D721Med (cell line): ENCODE data around the gene STYXL2.
A peak's percentile ranks its signal among the peaks of the same experiment; 100 is the strongest.

Source experiments
- DNase-seq: peaks from one replicate; pipeline ENCODE4 v3.0.0; 2011; ENCODE audit warnings: low spot score; ENCODE audit not compliant: insufficient read length
- FAIRE-seq: peaks from 2 replicates; lab custom pipeline; 2011; peaks lifted over from hg19 to GRCh38; lab: Jason Lieb, UNC
- CTCF ChIP-seq: IDR thresholded peaks from 2 replicates; pipeline ENCODE4 v1.5.1; 2012; ENCODE audit warnings: mild to moderate bottlenecking, control low read depth; ENCODE audit not compliant: insufficient read depth; ENCODE audit errors: missing control alignments

Gene STYXL2

GRCh38 chr1:167057241-167057688, 36.6 kb upstream of the STYXL2 start:
- TF ChIP-seq CTCF = peak; percentile 92
- FAIRE-seq = no peak
- DNase-seq = no peak

GRCh38 chr1:167059045-167059808, 34.6 kb upstream of the STYXL2 start:
- FAIRE-seq = peak; percentile 53
- peak; percentile 99 for TF ChIP-seq CTCF
- peak; percentile 67 for DNase-seq

GRCh38 chr1:167059809-167060107, 34.1 kb upstream of the STYXL2 start:
- DNase-seq = no peak
- no peak for TF ChIP-seq CTCF
- FAIRE-seq = no peak

- FAIRE-seq (no peak), DNase-seq (peak; percentile 1)
- no peak for TF ChIP-seq CTCF
Observed at GRCh38 chr1:167060141-167061072, 33.5 kb upstream of the STYXL2 start.

- DNase-seq (no peak), FAIRE-seq (no peak)
- TF ChIP-seq CTCF = no peak
Observed at GRCh38 chr1:167061073-167061464, 32.8 kb upstream of the STYXL2 start.

GRCh38 chr1:167064621-167065020, 29.3 kb upstream of the STYXL2 start:
- no peak for TF ChIP-seq CTCF
- no peak for FAIRE-seq
- DNase-seq = no peak
